GM10266 (cell line): ENCODE measurements around the gene IFI30.

Experiments
- DNase-seq: peaks from one replicate; pipeline ENCODE4 v3.0.0; 2012; ENCODE audit errors: extremely low spot score
- CTCF ChIP-seq: IDR thresholded peaks from 2 replicates; pipeline ENCODE4 v1.5.1; 2012; ENCODE audit warnings: mild to moderate bottlenecking, low read depth; ENCODE audit not compliant: control insufficient read depth, insufficient read depth; ENCODE audit errors: missing control alignments

The IFI30 gene

GRCh38 chr19:18172331-18173053 is 1.1 kb upstream of the IFI30 start:
- no peak for TF ChIP-seq CTCF
- no peak for DNase-seq

- DNase-seq: no peak
- no peak for TF ChIP-seq CTCF
Observed at GRCh38 chr19:18173054-18173571, 500 bp upstream of the IFI30 start.

- TF ChIP-seq CTCF: no peak
- no peak for DNase-seq
Observed at GRCh38 chr19:18174983-18175382, 1.4 kb downstream of the IFI30 start.

DNA sequence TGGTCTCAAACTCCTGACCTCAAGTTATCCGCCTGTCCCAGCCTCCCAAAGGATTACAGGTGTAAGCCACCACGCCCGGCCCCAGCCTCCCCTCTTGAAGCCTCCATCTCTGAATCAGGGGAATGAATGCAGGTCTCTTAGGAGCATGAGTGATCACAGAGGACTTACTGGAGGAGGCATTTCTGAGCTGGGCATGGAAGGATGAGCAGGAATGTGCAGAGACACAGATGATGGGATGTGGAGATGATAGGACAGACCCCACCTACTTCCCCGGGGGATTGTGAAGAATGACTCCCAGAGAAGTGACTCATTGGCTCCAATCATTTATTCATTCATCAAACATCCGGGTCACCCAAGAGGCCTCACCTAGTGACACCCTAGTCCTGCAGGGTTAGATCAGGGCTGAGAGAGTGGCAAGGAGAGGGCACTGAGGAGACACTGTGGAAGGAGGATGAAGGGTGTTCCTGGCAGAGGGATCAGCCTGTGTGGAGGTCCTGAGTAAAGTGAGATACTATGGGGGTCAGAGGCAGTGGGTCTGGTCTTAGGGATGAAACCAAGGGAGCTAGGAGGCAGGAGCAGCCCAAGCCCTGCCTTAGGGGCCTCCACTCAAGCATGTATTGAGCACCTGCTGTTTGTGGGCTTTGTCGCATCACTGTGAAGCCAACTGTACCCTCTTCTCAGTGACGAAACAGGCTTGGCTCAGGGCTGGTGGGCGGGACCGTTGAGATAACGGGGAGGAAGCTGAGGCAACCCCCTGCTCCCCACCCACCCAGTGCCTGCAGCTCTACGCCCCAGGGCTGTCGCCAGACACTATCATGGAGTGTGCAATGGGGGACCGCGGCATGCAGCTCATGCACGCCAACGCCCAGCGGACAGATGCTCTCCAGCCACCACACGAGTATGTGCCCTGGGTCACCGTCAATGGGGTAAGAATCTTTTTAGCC is 3.0 kb downstream of the IFI30 start:
- no peak for DNase-seq
- no peak for TF ChIP-seq CTCF

DNA sequence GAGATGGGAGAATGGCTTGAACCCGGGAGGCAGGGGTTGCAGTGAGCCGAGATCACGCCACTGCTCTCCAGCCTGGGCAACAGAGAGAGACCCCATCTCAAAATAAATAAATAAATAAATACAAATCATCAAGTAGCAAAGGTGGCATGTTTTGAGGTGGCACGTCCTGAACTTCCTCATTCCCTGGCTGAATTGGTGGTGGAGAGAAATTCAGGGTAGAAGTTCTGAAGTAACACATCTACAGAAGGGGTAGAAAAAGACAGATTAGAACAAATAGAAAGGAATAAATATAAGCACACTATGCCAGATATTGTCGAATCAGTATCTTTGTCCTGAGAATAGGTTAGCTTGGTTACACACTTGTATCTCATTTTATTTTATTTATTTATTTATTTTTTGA is 6.3 kb downstream of the IFI30 start:
- no peak for DNase-seq
- TF ChIP-seq CTCF: no peak

DNA sequence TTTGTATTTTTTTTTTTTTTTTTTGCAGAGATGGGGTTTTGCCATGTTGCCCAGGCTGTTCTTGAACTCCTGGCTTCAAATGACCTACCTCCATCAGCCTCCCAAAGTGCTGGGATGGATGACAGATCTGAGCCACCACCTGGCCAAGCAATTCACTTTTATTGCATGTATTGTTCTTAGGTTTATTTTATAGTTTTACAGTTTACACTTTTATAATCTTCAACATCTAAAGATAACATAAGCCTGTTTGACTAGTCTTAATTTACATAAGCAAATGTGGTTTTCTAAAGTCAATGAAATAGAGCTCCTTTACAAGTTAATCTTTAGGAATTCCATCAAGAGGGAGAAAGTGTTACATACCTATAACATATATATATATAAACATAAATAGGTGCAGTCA is 9.9 kb downstream of the IFI30 start:
- DNase-seq: no peak
- no peak for TF ChIP-seq CTCF
